NCI-H1436 treated with DMSO at 0.1 percent for 48 hours (cell line): ENCODE measurements around the gene AKAP5.

Experiments
- DNase-seq: peaks from one replicate; lab custom pipeline; 2025; lab: John Stamatoyannopoulos, UW

The AKAP5 gene

DNA sequence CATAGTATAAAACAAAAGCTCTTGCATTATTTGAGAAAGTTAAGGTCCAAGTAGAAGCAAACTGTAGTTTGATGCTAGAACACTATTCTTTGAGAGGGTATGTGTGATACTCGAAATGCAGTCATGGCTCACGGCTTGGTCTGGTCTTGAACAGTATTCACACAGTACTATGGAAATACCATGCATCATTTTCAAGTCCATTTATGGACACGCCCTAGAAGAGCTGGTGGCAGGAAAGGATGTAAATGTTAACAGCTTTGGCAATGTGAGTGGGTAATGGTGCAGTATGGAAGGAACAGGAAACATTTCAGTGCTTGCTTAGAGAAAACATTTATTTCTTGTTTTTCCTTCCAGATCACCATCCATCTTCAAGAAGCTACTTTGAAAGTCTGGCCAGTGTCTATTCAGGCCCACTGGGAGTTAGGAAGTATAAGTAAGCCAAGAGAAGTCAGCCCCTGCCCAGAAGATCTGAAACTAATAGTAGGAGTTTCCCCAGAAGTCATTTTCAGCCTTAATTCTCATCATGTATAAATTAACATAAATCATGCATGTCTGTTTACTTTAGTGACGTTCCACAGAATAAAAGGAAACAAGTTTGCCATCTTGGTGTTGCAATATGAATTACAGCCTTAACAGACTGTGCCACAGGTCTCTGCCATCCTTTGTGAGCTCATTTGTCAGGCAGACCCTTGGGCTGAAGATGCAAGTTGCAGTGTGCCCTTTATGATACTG, 5.7 kb upstream of the AKAP5 start:
- no peak for DNase-seq

DNA sequence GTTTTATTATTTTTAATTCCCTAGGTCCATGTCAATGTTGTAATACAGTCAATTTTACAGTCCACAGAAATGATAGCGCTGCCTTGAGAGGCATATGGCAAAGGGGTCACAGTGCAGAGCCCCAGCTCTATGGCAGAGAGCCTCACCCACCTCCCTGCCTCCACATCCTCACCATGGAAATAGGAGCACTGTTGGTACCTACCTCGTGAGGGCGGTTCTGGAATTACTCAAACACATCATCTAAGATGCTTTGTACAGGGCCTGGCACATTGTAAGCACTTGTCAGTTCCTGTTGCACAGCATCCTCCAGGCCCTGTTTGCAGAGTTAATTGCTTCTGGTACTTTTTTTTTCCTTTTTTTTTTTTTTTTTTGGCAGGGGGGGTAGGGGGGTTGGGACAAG, 4.1 kb upstream of the AKAP5 start:
- DNase-seq, result no peak

DNA sequence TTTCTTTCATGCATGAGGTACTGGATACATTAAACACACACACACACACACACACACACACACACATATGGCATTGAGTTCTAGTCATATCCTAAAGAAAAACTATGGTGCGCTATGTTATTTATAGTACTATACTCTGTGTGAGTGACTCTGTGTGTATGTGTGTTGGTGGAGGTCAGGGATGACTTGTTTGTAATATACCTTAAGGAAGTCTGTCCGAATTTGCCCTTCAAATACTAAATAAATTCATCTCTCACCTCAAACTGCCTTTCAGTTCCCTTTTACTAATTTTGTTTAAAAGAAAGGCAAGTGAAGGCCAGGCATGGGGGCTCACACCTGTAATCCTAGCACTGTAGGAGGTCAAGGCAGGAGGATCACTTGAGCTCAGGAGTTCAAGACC, 2.1 kb upstream of the AKAP5 start:
- DNase-seq, result no peak

DNA sequence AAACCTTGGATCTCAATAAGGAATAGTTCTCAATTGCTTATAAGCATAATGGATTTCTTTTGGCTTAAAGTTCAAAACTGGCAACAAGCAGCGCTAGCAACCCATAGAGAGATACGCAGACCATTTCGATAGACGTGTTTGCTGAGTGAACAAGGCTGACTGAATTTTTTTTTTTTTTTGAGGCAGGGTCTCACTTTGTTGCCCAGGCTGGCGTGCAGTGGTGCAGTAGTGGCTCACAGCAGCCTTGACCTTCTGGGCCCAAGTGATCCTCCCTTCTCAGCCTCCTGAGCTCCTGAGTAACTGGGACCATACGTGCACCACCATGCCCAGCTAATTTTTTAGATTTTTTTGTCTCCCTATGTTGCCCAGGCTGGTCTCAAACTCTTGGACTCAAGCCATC, 1.4 kb upstream of the AKAP5 start:
- DNase-seq, result no peak

DNA sequence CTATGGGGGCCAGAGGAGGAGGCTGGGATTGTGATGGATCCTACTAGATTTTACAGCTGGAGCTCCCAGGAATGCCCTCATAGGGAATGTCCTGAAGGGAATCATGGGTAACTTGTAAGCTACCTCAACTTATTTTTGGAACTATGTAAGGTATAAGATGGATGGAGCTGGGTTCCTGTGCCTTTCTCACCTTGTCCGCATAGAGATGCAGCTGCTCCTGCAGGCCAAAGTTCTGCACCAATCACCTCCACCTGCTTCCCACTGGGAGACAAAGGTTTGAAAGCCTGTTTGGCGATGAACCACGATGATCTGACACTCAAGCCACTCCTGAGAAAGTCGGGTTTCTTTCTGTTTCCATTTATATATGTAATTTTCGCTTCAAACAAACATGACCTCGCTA, 648 bp upstream of the AKAP5 start:
- no peak for DNase-seq

DNA sequence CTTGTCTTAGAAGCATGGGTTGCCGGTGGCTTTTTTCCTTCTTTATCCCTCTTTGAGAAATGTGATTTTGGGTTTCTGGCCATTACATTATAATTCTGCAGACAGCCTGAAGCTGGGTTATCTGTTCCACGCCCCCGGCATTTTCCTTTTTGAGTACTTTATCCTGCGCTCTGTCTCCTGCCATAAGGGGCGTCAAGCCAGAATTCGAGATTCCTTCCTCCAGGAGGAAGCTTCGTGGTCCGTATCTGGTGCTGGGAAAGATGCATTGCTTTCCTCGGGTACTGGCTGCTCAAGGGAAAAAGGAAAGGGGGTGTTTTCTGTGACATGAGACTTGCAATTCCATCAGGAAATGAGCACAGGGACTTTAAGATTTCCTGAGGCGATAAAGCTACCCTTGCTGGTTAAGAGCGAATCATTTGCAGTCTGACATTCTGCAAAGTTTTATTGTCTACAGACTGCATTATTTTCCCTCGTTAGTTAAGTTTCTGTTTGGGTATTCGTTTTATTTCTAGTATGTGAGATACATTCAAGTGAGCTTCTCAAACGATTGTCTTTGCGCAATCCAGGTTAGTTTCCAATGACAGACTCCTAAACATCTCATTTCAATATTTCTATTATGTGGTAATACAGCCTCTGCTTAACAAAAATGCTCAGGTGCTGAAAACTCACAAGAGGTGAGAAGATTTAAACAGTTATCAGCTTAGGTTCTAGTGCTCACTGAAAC, 694 bp downstream of the AKAP5 start:
- DNase-seq, result no peak

DNA sequence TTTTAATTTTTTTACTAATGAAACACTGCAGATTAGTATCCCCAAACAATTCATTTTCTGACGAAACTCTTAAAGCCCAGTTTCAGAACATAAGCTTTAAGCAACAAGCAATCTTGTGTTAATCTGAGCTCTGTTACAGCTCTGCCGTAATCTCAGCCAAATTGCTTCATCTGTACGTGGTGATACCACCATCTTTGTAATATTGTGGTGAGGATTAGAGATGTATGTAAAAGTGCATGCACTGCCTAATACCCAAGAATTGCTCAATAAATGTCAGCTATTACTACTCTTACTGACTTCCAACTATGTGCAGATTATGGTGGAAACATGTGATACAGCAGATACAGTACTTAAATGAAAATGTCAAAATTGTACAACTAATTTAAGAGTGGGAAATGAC, 1.8 kb downstream of the AKAP5 start:
- DNase-seq, result no peak

DNA sequence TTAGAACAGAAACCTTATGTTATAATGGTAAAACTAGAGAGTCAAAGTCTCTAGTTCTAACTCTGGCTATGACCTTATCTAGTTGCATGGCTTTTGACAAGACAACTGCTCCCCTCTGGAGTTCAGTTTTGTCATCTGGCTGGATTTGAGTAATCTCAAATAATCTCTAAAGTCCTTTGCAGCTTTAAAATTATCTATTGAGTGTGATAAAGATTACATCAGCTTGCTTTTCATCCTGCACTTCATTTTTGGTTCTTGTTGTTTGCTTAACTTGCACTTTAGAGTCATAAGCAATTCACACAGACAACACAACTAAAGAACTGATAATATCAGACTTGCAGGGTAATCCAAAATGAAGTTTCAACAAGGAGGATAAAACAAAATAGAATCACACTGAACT, 2.3 kb downstream of the AKAP5 start:
- DNase-seq, result no peak

DNA sequence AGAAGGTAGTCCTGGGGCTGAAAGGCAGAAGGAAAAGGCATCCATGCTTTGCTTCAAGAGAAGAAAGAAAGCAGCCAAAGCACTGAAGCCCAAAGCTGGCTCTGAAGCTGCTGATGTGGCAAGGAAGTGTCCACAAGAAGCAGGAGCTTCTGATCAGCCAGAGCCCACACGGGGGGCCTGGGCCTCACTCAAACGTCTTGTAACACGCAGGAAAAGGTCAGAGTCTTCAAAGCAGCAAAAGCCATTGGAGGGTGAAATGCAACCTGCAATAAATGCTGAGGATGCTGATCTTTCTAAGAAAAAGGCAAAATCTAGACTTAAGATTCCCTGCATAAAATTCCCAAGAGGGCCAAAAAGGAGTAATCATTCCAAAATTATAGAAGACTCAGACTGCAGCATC, 3.2 kb downstream of the AKAP5 start:
- no peak for DNase-seq

DNA sequence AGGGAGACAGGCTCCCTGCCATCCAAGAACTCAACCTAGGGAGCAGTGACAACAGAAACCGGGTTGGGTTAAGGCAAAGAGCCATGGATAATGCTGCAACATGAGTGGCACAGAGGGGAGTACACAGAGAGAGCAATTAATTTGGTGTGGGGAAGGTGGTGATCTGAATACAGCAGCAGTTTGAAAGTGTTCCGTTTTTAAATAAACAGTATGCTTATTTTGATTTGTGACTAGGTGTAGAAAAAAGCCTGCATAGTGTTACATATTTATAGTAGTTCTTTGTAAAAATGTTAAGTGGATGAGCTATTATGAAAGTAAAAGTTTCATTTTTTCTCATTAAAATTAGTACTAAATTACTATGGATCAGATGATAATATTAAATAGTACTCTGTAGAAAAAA, 8.7 kb downstream of the AKAP5 start:
- no peak for DNase-seq

DNA sequence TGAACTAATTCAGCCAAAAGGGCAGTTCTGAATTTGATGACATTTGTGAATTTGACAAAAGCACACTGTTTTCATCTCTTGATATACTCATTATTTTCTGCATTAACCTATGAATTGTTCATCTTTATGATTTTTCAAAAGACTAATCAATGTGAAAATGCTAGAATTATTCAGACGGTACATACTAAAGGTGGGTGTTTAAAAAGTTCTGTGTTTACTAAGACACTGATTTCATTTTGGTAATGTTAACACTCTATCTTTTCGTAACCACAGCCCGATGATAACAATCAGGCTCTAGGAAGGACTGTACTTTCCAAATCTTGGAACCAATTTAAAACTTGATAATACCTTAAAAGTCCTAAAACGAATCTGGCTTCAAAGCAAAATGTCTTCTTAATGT, 9.4 kb downstream of the AKAP5 start:
- no peak for DNase-seq

DNA sequence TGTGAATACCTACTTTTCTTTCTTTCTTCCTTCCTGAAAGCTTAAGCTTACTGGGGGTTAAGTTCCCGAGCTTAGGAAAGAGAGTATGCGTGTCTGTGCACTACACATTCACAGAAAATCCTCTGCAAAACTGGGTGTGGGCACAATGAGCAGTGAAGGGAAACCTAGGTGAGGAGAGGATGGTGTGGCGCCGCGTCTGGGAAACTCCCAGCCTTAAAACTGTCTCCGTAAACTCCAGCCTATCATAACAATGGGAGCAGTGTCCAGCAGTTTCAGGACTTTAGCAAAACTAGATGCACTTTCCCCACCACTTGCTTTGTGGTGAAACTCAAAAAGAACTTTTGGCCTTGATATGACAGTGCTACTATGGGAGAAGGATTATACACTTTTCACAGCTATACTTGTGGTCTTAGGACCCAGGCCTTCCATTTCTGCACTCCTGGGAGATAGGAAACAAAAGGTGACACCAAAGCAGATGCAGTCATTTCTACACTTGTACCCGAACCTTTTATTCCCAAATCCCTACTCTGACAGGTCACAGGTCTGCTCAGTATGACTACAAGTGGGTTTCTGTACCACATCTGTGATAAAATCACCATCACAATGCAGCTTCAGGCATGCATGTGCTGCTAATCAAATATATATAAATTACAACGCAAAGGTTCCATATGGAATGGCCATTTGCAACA, 10.4 kb downstream of the AKAP5 start:
- DNase-seq, result no peak

DNA sequence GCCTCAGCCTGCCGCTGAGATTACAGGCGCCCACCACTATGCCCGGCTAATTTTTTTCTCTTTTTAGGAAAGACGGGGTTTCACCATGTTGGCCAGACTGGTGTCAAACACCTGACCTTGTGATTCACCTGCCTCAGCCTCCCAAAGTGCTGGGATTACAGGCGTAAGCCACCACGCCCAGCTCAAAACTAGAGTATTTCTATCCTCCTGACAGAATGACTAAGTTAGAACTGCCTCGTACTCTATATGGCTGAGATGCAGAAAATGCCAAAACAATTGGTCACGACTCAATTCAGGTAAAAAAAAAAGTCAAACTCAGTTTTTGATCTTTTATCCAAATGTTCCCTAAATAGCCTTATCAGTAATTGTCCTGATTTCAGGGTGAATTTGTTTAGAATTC, 11.1 kb downstream of the AKAP5 start:
- no peak for DNase-seq

DNA sequence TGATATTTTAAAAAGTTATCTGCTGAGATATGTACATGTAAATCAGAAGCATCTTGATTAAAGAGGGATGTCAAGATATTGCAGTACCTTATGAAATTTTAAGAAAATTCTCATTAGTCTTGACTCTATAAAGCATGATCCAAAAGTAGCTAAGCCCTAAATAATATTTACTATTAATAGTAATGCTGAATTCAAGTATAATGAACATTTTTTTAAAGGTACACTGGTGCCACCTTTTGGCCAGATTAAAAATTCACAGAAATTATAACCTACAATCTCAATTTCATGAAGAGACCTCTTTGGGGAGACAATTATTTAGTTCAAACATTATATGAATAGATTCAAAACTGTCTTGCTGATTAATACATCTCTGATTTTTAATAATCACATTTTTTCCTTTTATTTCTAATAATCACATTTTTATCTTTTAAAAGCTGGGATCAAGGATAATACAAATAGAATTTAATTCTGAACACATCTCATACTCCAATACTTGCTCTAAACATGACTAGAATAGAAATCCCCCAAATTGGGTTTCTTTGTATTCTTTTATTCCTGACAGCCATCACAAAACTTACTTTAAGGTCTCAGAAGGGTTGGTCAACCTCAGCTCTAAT, 13.4 kb downstream of the AKAP5 start:
- DNase-seq, result no peak

DNA sequence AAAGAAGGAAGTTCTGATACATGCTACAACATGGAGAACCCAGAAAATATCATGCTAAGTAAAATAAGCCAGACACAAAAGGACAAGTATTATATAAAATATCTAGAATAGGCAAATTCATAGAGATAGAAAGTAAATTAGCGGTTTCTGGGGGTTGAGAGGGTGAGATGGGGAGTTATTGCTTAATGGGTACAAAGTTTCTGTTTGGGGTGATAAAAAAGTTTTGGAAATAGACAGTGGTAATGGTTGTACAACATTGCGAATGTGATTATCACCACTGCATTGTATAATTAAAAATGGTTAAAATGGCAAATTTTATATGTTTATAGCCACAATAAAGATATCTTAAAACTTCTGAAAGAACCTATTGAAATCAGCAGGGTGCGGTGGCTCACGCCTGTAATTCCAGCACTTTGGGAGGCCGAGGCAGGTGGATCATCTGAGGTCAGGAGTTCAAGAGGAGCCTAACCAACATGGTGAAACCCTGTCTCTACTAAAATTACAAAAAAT, 23.3 kb downstream of the AKAP5 start:
- DNase-seq, result no peak

DNA sequence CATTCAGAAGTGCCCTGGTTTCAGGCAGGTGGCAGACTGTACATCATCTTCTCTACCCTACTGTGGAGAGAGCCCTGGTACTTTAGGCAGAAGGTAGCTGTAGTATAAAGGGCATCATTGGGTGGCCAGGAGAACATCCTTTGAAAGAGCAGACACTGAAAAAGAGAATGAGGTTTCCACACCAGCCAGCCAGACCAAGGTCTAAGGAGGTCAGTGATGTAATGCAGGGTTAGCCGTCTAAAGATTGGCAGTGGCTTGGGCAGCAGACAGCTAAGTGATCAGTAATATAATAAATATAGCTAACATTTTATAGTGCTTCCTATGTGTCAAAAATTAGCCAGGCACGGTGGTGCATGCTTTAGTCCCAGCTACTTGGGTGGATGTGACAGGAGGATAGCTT, 26.3 kb downstream of the AKAP5 start:
- no peak for DNase-seq

DNA sequence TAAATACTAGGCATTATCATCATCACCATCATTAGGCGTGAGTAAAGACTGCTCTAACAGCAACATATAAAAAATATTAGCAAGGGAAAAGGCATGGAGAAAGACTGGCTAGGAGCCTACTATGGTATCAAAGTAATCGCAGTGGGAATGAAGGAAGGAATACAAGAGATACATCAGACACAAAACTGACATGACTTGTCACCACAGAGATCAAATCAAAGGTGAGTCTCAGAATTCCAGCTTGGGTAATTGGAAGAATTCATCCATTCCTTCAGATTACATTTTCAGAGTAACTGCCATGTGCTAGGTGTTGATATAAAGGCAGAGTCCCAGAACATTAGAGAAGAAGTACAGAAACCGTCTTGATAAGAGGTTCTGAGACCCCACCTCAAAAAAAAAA, 28.2 kb downstream of the AKAP5 start:
- no peak for DNase-seq

DNA sequence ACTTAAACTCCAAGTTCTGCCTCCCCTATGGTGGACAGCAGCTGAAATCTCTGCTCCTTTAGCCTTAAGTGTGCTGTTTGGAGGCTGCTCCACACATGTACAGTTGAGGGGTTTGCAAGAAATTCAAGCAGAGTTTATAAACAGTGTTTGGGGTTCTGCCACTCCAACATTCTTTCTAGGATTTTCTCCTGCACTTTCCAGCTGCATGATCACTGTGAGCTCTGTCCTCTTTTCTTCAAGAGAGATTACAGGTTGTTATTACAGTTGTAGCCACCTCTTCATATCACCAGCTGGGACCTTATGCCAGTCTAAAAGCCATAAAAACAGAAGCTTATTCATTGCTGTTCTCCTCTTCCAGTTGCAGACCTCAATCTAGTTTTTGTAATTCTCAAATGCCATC, 30.0 kb downstream of the AKAP5 start:
- DNase-seq, result no peak

DNA sequence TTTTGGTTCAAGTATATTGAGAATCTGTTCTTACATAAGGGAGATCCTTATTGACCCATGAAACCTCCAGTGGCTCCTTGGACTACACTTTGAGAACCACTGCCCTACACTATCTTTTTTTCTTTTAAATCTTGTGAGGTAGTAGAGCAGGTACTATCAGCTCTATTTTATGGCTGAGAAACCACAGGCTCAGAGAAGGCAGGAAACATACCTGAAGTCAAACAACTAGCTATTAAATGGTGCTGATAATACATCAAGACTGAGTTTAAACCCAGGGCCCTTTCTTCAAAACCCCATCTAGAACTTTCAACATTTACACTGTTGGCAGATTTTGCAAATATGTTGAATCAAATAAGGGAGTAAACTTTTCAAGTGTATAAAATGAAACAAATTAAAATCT, 31.5 kb downstream of the AKAP5 start:
- no peak for DNase-seq

DNA sequence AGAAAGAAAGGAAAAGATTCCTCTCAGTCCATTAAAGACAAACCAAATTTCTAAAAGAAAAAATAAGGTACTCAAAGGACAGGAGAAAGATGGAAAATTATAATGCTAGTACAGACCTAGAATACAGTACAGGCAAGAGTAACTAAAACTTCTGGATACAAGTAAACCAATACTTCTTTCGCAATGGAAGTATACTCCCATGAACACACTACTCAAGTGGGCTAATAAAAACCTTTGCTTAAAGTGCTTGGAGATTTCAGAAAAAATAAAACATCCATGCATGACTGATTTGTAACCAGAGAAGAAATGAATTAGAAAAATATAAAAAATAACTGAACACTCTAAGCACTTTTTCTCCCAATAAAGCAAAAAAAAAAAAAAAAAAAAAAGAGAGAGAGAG, 34.8 kb downstream of the AKAP5 start:
- DNase-seq, result no peak

DNA sequence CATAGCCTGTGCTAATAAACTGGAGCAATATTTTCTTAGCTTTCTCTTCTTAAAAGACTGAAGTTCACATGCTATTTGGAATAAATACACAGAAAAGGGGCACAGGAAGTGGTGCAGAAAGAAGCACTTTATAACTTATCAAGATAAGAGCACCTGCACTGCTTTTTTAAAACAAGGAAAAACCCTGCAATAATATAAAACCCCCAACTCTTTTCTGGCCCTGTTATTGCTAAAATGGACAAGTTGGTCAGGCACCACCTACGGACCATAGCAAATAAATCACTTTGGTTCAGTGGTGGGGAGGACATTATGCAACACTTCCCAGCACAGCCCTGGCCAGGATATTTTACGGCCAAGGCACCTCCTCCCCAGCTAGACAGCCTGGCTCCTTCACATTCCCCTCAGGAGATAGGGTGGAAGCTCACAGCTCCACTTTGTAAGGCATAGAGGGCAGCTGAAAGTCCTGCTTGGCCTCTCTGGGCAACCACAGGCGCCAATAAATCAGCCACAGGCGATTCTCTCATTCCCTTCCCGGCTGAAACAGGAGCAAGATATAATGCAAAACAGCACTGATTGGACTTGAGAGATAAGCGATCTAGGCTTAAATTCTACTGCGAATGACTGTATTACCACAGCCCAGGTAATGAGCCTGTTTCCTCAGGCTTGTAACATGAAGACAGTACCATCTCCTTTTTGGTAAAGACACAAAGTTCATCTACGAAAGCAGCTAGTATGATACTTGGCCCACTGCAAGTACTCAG, 36.3 kb downstream of the AKAP5 start:
- no peak for DNase-seq

DNA sequence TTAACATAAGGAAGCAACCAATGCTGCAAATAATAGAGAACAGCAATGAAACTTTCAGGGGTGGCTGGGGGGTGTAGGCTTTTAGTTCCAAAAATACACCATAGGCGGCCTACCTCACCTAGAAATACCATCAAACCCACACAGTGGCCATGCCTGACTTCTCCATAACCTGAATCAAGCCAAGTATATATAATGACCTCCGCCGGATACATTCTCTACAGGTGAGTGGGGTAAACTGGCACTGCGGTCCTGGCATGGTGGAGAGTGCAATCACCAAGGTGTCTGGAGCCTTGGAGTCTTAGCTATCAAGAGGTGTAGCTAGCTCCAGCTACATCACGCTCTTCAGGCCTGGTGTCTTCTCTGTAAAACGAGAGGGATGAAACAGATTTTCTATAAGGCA, 37.2 kb downstream of the AKAP5 start:
- DNase-seq, result no peak
